ENCODE results near the gene FXYD6. TPM values are rescaled to one million over a fixed set of nuclear protein-coding genes. Genes with fewer than 3 reads are reported as not detected.

FXYD6 gene
- polyA plus RNA-seq, 3 donors = 15.5 to 132 (median 39.6) TPM

DNA sequence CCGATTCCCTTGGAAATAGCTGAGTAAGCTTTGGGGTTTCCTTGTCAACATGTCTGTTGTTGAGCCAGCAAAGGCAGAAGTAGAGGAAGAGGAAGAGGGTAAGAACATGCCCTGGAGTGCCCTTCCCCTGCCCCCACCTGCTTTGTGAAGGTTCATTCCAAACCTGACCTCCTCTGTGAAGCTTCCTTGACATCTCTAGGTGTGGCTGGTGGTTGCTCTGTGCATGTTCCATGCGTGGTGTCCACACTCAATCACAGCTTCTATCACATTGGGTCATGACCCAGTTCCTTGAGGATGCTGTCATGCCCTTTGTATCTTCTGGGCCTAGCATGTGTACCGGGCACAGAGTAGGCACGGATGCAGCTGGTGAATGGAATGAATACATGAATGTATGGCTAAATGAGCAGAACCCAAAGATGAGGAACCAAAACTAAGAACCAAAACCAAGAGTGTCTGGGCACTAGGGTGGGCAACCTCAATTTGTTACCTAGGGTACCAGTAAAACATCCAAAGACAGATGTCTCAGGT lies 23.7 kb upstream of the FXYD6 start:
- H3K27ac ChIP-seq (ENCODE audit: low read depth, low read length) = no peak overlapping the region
- 67 to 84% (median 84%) methylated on average over 4 of the region's 4 CpGs for WGBS, 3 donors

DNA sequence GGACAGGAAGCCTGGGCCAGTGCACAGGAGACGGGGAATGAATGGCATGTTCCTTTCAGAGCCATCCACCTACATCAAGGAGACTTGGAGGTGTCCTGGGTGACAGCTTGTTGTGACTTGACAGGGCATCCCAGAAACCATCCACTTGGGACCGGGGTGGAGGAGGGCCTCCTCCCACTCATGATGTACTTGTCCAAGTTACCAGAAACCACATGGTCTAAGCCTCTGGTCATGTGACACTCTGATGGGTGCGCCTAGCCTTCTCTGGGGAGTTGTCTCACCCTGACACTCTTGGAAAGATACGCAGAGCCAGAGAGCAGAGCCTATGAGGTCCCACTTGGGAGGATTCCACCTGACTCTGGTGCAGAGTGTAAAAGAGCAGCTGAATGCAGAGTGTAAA lies 21.6 kb upstream of the FXYD6 start:
- WGBS, 3 donors = 71 to 91% (median 80%) methylated on average over 4 of the region's 4 CpGs

DNA sequence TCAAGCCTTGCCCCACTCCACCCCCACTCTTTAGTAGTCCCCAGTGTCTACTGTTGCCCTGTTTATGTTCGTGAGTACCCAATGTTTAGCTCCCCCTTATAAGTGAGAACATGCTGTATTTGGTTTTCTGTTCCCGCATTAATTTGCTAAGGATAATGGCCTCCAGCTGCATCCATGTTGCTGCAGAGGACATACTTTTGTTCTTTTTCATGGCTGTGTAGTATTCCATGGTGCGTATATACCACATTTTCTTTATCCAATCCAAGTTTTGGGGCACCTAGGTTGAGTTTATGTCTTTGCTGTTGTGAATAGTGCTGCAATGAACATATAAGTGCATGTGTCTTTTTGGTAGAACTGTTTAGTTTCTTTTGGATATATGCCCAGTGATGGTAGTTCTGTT lies 16.2 kb upstream of the FXYD6 start:
- WGBS, 3 donors = 89 to 98% (median 96%) methylated on average over 3 of the region's 3 CpGs

More for the DNA sequence above, 21.6 kb upstream of the FXYD6 start:
- H3K27ac ChIP-seq (ENCODE audit: low read depth, low read length) = no peak overlapping the region

DNA sequence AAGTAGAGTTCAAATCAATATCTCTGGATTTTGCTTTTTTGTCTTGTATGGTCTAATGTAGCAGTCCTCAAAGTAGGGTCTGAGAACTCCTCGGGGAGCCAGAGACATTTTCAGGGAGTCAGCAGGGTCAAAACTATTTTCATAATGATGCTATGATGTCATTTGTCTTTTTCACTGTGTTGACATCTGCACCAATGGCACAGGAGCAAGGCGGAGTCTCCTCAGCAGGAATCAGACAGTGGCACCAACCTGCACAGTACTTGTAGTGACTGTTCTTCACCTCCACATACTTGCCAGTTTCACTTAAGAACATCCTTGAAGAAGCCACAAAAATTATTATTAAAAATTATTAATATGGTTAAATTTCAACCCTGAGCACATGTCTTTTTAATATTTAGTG lies 14.9 kb upstream of the FXYD6 start:
- H3K27ac ChIP-seq (ENCODE audit: low read depth, low read length) = no peak overlapping the region
- WGBS, 3 donors = 45 to 95% (median 83%) methylated on average over 2 of the region's 2 CpGs

More for the DNA sequence above, 16.2 kb upstream of the FXYD6 start:
- no peak overlapping the region for H3K27ac ChIP-seq (ENCODE audit: low read depth, low read length)

DNA sequence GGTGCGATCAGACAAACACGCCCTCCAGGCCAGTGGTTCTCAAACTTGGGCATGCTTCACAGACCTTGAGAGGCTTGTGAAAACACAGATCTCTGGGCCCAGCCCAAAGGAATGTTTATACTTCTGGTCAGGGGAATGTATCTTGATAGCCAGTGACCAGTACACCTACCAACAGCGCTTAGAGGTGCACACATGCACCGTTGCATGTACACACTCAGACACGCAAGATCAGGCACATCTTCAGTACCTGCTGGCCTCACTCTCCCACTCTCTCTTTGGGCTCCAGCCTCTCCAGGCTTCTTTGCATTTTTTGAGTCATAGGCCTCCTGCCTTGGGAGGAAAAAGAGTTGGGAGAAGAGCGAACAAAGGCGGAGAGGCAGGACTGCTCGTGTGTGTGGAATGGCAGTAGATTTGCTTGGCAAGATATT lies 11.7 kb upstream of the FXYD6 start:
- H3K27ac ChIP-seq (ENCODE audit: low read depth, low read length) = no peak overlapping the region
- 65 to 90% (median 89%) methylated on average over 8 of the region's 8 CpGs for WGBS, 3 donors

DNA sequence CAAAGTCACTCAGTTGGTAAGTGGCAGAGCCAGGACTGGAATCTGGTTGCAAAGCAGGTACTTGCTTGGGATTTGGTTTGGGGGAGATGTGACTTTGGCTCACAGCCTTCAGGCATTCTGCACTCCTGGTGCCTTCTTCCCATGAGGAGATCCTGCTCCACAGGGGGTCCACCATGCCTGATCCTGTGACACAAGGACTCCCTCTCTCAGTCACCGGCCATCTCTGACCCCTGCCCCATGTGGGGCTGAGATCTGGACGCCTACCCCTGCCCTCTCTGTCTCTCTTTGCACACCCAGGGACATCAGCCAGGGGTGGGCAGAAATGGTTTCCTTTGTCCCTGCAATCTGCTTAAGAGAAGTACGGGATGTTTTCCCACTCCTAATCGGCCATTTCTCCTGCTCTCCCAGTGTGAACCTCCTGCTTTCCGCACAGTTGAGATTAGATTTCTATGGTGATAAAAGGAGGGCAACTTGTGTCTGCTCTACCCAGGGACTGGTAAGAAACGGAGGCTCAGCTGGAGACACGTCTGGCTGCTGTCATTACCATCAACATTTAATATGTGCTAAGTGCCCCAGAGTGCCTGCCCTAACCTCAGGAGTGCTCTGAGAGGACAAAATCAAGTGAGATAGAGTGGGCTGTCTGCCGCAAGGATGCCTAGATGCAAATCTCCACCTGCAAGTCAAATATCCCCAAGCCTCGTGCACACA lies 11.1 kb upstream of the FXYD6 start:
- H3K27ac ChIP-seq (ENCODE audit: low read depth, low read length) = no peak overlapping the region
- WGBS, 3 donors = 61 to 89% (median 84%) methylated on average over 9 of the region's 9 CpGs

DNA sequence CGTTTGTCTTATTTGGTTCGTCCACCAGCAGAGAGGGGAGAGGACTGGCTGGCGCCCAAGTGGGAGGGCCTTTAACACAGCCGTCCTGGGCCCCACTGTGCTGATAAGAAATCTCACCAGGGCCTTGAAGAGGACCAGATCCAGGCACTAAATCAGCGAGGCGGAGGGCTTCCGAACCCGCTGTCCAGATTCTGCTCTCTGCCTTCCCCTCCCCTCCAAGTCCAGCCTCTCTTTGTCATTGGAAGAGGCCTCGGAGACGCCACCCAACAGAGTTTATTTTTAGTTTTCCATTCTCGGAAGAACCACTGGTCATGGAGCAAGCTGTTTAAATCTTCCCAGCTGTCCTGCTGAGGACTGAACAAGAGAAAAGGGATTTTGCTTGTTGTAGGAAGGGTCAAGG lies 9.3 kb upstream of the FXYD6 start:
- WGBS, 3 donors = 36 to 43% (median 41%) methylated on average over 11 of the region's 11 CpGs

DNA sequence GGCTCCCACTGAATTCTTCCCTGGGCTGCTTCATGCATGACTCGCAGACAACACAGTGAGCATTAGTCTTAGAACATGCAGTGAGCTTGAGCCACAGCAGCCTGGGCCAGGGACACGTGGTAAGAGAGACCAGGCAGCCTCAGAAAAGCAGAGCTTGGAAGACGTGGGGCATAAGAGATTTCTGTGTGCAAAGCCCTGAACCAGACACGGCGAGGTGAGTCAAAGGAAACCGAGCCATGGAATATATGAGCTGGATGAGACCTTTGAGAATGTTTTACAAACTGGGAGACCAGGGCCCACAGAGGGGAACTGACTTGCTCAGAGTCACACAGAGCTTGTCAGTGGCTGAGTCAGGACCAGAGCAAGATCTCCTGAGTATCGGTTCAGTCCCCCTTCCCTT lies 8.5 kb upstream of the FXYD6 start:
- WGBS, 3 donors = 68 to 81% (median 81%) methylated on average over 7 of the region's 7 CpGs
- no peak overlapping the region for H3K27ac ChIP-seq (ENCODE audit: low read depth, low read length)

More for the DNA sequence above, 9.3 kb upstream of the FXYD6 start:
- H3K27ac ChIP-seq (ENCODE audit: low read depth, low read length) = no peak overlapping the region

DNA sequence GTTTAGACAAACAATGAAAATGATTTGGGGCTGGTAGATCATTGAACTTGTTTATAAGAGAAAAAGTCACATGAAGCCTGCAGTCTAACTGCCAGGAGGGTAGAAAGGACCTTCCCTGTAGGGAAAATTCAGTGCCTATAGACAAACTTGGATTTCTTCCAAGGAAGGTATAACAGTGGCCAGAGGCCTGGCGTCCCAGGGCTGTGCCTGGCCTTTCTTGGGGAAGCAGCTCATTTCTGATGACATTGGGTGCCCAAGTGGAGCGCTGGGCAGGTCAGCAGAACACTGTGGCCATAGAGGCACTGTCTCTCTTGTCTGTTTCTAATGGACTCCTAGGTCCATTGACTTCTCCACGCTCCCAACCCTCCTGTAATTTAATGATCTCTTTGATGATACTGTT lies 6.6 kb upstream of the FXYD6 start:
- WGBS, 3 donors = 81 to 94% (median 91%) methylated on average over 3 of the region's 3 CpGs

DNA sequence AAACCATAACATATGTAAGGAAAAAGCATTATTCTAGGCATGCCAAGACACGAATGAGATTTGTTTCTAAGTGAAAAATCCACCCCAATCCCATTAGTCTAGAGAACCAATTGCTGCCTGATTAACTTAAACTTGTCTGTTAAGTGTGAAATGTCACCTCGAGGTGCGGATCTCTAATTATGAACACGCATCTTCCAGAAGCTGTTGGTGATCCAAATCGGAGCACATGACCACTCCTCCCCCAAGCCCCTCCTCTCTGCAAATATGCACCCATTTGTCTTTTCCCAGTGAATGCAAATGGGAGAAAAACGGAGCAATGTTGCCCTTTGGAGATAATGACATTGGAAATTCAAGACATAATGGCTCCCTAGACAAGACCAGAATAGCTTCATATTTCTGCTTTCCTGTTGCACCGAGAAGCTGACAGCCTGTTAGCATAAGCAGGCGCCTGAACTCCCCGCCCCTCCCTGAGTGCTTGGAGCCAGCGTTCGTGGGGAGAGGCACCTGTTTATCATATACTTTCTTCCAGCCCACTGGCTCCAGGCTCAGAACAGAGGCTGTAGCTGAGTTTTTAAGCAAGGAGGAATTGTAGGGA lies 6.0 kb upstream of the FXYD6 start:
- WGBS, 3 donors = 24 to 55% (median 48%) methylated on average over 11 of the region's 11 CpGs
- no peak overlapping the region for H3K27ac ChIP-seq (ENCODE audit: low read depth, low read length)

More for the DNA sequence above, 6.6 kb upstream of the FXYD6 start:
- no peak overlapping the region for H3K27ac ChIP-seq (ENCODE audit: low read depth, low read length)

DNA sequence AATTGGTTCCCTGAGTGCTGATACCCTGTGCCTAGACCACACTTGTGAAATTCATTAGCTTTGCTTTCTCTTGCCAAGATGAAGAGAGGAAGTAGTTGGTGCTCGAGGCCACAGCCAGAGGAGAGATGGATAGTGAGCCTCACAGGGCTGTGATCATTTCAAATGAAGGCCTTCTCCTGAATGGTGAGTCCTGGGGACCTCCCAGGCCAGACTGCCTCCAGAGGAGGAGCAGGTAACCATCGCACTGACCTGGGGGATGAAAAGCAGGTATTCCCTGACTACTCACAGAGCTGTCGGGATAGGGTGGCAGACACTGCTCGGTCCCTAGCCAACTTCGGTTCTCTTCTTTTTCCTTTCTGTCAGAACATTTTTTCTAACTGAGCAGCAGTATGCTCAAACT lies 4.8 kb upstream of the FXYD6 start:
- no peak overlapping the region for H3K27ac ChIP-seq (ENCODE audit: low read depth, low read length)
- 87 to 90% (median 89%) methylated on average over 5 of the region's 5 CpGs for WGBS, 3 donors

DNA sequence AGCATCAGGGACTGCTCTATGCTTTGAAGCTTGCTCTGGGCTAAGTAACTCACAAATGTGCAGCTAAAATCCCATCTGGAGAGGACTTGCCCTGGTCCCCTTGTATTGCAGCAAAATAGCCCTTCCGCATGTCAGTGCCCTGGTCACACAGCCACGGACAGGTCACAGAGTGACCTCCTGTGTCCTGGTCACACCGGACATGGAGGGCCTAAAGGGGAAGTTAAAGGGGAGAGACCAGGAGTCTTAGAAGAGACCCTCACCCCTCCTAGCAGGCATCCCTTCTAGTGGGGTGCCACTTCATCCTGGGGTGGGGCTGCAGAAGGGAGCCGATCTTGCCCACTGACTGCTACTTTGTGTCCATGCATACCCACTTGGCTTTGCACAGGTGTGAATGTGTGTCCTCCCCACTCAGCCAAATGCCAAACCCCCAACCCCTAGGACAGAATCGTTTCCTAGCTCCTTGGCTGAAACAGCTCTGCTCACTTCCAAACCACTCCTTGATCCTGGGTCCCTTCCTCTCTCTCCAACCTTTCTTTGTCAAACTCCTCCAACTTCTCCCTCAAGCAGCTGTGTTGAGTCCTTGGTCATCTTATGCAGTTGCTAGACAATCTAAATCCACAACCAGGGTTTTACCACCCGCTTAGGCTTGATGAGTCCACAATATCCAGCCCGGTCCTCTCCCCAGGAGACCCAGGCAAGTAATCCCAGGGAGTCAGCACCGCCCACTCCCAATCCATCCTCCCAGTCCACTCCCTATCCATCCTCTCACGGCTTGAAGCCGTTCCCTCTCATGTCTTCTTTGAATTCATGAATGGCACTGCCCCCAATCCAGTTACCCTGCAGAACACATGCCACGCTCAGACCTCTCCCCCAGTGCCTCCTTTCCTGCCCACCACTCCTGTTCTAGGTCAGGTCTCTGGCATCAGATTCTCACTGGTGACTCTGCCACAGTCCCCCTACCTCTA lies 3.3 kb upstream of the FXYD6 start:
- no peak overlapping the region for H3K27ac ChIP-seq (ENCODE audit: low read depth, low read length)
- 72 to 89% (median 85%) methylated on average over 11 of the region's 11 CpGs for WGBS, 3 donors

DNA sequence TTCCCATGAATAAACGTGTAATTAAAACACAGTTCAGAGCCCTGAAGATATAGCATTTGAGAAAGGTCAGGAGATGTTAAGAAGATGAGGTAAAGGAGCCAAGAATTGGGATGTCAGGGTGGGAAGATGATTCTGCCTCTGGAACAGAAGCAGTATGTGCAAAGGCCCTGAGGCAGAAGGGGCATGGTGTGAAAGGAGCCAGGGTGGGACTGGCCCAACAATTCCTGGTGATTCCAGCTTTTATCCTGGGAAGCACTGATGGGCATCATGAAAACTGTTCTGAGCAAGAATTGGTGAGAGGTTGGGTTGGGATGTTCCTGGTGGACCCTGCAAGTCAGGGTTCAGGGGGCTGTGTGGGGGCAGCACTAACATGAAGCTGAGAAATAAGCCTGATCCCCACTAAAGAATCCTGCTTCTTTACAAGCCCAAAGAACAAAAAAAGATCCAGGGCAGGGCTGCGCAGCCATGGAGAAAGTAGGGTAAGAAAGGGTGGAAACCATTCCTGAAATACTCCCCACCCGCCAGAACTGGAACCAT lies 2.5 kb upstream of the FXYD6 start:
- 73 to 89% (median 88%) methylated on average over 3 of the region's 3 CpGs for WGBS, 3 donors

DNA sequence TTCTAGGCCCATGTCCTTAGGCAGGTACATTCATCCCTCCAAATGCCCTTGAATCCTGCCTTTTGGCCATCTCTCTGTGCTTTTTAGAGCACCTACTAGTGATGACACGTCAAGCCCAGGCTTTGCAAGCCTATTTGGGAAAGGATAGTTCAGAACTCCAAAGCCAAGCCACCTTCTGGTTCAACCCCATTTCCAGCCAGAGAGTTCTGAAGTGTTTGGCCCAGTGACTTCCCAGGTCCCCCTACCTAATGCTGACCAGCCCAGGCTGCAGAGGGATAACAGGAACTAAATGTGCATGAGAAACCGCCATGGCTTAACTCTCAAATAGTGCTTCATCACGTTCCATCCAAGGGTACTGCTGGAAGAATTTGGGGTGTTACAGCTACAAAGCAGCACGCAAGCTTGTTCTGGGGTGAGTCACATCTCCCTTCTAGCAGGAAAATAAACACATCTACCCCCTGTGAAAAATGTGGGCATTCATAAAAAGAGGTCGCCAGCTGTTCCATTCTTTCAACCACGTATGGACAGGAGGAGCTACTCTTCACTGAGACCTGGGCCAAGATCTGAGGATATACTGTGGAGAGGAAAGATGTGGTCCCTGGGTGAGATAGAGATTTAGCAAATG lies 2.0 kb upstream of the FXYD6 start:
- H3K27ac ChIP-seq (ENCODE audit: low read depth, low read length) = no peak overlapping the region
- WGBS, 3 donors = 88 to 95% (median 92%) methylated on average over 6 of the region's 6 CpGs

More for the DNA sequence above, 2.5 kb upstream of the FXYD6 start:
- H3K27ac ChIP-seq (ENCODE audit: low read depth, low read length) = no peak overlapping the region

DNA sequence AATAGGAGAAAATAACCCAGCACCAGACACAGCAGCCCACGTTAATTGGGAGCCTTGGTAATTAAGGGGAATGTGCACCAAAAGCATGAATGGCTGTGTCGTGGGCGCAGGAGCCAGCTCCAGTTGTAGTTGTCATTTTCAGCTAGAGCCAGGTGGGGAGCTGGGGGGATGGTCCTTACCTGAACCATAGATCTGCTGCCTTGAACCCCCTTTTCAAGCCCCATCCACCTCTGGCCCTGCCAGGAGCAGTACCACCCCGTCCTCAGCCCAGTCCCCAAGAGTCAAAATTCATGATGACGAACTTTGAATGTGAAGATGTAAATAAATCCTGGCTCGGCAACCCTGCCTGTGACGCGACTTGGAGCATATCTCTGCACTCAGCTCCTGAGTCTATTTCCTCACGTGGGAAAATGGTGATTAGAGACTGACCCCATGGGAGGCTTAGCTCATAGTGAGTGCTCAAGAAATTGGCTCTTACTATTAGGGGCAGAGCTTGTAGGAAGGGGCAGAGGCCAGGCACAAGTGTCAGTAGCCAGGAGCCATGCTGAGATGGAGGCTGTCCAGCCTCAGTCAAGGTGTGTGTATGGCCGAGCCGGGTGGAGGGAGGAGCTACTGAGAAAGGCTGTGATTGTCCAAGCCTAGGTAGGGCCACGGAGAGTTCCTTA lies 794 bp upstream of the FXYD6 start:
- WGBS, 3 donors = 36 to 49% (median 38%) methylated on average over 12 of the region's 12 CpGs
- H3K27ac ChIP-seq (ENCODE audit: low read depth, low read length) = no peak overlapping the region

DNA sequence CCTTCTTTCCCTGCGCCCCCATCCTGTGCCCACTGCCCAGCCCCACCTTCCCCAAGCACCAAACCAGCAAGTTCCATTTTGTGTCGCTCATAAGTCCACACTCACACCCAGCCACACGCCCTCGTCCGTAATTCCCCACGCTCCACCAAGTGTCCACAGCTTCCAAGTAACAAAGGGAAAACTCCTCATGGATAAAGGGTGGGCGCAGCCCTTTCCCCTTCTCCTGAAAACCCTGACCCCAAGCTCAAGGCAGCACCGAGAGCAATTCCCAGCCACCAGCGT lies 458 bp downstream of the FXYD6 start:
- WGBS, 3 donors = 0 to 1% (median 0%) methylated on average over 9 of the region's 9 CpGs
- no peak overlapping the region for H3K27ac ChIP-seq (ENCODE audit: low read depth, low read length)

DNA sequence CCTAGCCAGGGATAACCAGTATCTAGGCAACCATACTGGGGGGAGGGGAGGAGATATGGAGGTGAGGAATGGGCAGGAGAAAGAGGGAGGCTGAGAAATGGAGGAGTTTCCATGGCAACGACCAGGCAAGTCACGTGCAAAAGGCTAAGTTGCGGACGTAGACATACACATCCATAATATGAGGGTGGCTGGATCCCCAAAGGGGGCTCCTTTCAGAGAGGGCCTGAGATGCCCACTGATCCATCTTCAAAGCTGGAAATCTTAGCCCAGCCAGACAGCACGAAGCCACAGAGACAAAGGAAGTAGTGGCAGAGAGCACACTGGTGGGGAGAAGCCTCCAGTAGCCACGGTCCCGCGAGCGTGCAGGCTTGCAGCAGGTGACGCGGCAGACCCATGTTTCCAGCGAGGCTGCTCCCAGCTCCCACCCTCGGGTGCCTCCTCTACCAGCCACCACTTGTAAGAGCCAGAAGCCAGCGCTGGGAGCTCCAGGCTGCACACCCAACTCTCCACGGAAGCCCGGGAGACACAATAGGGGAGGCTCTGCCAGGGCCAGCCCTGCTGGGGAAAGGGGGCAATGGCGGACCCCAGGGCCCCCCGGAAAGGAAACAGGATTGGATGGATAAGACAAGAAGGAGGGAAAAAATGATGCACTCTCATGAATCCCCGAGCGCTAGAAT lies 938 bp downstream of the FXYD6 start:
- H3K27ac ChIP-seq (ENCODE audit: low read depth, low read length) = no peak overlapping the region
- WGBS, 3 donors = 3 to 9% (median 4%) methylated on average over 20 of the region's 20 CpGs

Measured in adipose tissue (tissue), 3 donors.